DND-41 (cell line): Measurements from ENCODE around the gene OTOF.

Experiments used
- EZH2 ChIP-seq: IDR thresholded peaks from 3 replicates; pipeline ENCODE4 v1.6.1; 2012; ENCODE audit warnings: borderline replicate concordance, low read depth, mild to moderate bottlenecking, moderate library complexity, low read length, inconsistent platforms; ENCODE audit not compliant: severe bottlenecking
- TF ChIP-seq, protein P1 (sequence below): IDR thresholded peaks from 2 replicates; pipeline ENCODE4 v1.5.1; 2012; ENCODE audit warnings: borderline replicate concordance, low read length, moderate library complexity, mild to moderate bottlenecking; ENCODE audit not compliant: poor library complexity, severe bottlenecking; ENCODE audit errors: extremely low read depth

DNA sequence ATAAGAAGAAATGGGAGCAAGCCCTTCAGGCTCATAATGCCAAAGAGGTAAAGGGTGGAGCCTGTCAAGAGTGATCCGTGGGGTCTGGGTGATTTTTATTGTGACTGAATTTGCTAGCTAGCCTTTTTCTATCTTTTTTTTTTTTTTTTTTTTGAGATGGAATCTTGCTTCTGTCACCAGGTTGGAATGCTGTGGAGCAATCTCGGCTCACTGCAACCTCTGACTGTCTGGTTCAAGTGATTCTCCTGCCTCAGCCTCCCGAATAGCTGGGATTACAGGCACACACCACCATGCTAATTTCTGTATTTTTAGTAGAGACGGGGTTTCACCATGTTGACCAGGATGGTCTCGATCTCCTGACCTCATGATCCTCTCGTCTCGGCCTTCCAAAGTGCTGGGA, 47.1 kb downstream of the OTOF start:
- TF ChIP-seq, protein P1, sequence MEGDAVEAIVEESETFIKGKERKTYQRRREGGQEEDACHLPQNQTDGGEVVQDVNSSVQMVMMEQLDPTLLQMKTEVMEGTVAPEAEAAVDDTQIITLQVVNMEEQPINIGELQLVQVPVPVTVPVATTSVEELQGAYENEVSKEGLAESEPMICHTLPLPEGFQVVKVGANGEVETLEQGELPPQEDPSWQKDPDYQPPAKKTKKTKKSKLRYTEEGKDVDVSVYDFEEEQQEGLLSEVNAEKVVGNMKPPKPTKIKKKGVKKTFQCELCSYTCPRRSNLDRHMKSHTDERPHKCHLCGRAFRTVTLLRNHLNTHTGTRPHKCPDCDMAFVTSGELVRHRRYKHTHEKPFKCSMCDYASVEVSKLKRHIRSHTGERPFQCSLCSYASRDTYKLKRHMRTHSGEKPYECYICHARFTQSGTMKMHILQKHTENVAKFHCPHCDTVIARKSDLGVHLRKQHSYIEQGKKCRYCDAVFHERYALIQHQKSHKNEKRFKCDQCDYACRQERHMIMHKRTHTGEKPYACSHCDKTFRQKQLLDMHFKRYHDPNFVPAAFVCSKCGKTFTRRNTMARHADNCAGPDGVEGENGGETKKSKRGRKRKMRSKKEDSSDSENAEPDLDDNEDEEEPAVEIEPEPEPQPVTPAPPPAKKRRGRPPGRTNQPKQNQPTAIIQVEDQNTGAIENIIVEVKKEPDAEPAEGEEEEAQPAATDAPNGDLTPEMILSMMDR = no peak
- TF ChIP-seq EZH2 = no peak
